Inflammatory macrophage (primary cell): ENCODE measurements around the gene ADCY1.
"Not testable (repeated sequence)": the region's sequence is repeated elsewhere in the genome, so short reads cannot be mapped to it uniquely, and the experiment has no call there.

Source experiments
- DNase-seq, 2 donors: peaks; one replicate each; pipeline ENCODE4 v3.0.0-alpha.2; 2020 to 2022
- total RNA-seq, 18 experiments: gene quantifications; one replicate each; lab custom pipeline; 2026; ENCODE audit warnings: mixed read lengths in 6 of 18, inconsistent platforms in 2 of 18; lab: John Stamatoyannopoulos, UW

ADCY1 gene
- 0 to 1.1 (median 0.11) reads per million in 18 experiments for total RNA-seq

GRCh38 chr7:45573661-45574415, at the start of gene ADCY1:
Gene ADCY1, plus strand, starts transcription at chr7:45574368. Its CDS starts 176 bp downstream, at chr7:45574544.
- DNase-seq, result no peak

GRCh38 chr7:45524445-45524844, 49.7 kb upstream of the ADCY1 start:
- no peak for DNase-seq

GRCh38 chr7:45525057-45525456, 49.1 kb upstream of the ADCY1 start:
- no peak for DNase-seq

- no peak for DNase-seq
These were observed 30.7 kb upstream of the ADCY1 start for GRCh38 chr7:45543473-45543872.

- DNase-seq, result not testable (repeated sequence)
These were observed 29.0 kb upstream of the ADCY1 start for GRCh38 chr7:45545105-45545710.

- DNase-seq, result not testable (repeated sequence)
These were observed 25.3 kb upstream of the ADCY1 start for GRCh38 chr7:45548917-45549316.

- DNase-seq, result no peak
These were observed 10.8 kb upstream of the ADCY1 start for GRCh38 chr7:45563401-45563800.

GRCh38 chr7:45563941-45564461, 10.2 kb upstream of the ADCY1 start:
- no peak for DNase-seq

- no peak for DNase-seq
These were observed 9.7 kb upstream of the ADCY1 start for GRCh38 chr7:45564485-45564884.

GRCh38 chr7:45564886-45565455, 9.2 kb upstream of the ADCY1 start:
- DNase-seq, result no peak

- no peak for DNase-seq
These were observed 7.8 kb upstream of the ADCY1 start for GRCh38 chr7:45566386-45566785.

- DNase-seq, result no peak
These were observed 7.2 kb upstream of the ADCY1 start for GRCh38 chr7:45566961-45567360.

- no peak for DNase-seq
These were observed 6.5 kb upstream of the ADCY1 start for GRCh38 chr7:45567713-45568112.

GRCh38 chr7:45568536-45569289, 5.5 kb upstream of the ADCY1 start:
- DNase-seq, result no peak

GRCh38 chr7:45569290-45569685, 4.9 kb upstream of the ADCY1 start:
- no peak for DNase-seq

- no peak for DNase-seq
These were observed 3.4 kb upstream of the ADCY1 start for GRCh38 chr7:45570797-45571196.

- DNase-seq, result no peak
These were observed 964 bp upstream of the ADCY1 start for GRCh38 chr7:45573204-45573603.

GRCh38 chr7:45574416-45574668, 174 bp downstream of the ADCY1 start:
- no peak for DNase-seq

- no peak for DNase-seq
These were observed 717 bp downstream of the ADCY1 start for GRCh38 chr7:45574669-45575500.

- DNase-seq, result no peak
These were observed 1.5 kb downstream of the ADCY1 start for GRCh38 chr7:45575501-45576248.

- DNase-seq, result no peak
These were observed 2.2 kb downstream of the ADCY1 start for GRCh38 chr7:45576249-45576929.
